Mesenchymal stem cell (in vitro differentiated cells and primary cell): ENCODE measurements around the gene UBALD2.
A peak's percentile ranks its signal among the peaks of the same experiment; 100 is the strongest.

ENCODE experiments used
- DNase-seq: peaks from one replicate; pipeline ENCODE4 v3.0.0-alpha.2; 2013
- H2AFZ ChIP-seq: one replicate; pipeline ENCODE4 v1.6.1; 2013; ENCODE audit warnings: low read depth, mild to moderate bottlenecking, control low read depth, inconsistent platforms, low read length, moderate library complexity
- H2AK5ac ChIP-seq: 2 replicates; pipeline ENCODE4 v1.6.1; 2013; ENCODE audit warnings: low read length, moderate library complexity, mild to moderate bottlenecking, inconsistent platforms; ENCODE audit not compliant: severe bottlenecking
- H2BK120ac ChIP-seq: one replicate; pipeline ENCODE4 v1.6.1; 2013; ENCODE audit warnings: low read depth, mild to moderate bottlenecking, inconsistent platforms, low read length, moderate library complexity
- H2BK12ac ChIP-seq, 2 experiments: one replicate each; pipeline ENCODE4 v1.6.1; 2013; ENCODE audit warnings: inconsistent platforms in 2 of 2, low read length in 2 of 2, mild to moderate bottlenecking in 2 of 2, moderate library complexity in 2 of 2, control low read depth in 1 of 2
- H2BK15ac ChIP-seq: one replicate; pipeline ENCODE4 v1.6.1; 2013; ENCODE audit warnings: mild to moderate bottlenecking, low read depth, inconsistent platforms; ENCODE audit not compliant: poor library complexity, severe bottlenecking
- H2BK5ac ChIP-seq: 2 replicates; pipeline ENCODE4 v1.6.1; 2013; ENCODE audit warnings: low read depth, mild to moderate bottlenecking, low read length, control low read depth, inconsistent platforms; ENCODE audit not compliant: poor library complexity, severe bottlenecking
- H3K14ac ChIP-seq, 2 experiments: one replicate each; pipeline ENCODE4 v1.6.1; 2013; ENCODE audit warnings: inconsistent platforms in 2 of 2, low read length in 2 of 2, control low read depth in 1 of 2, mild to moderate bottlenecking in 1 of 2, moderate library complexity in 1 of 2
- H3K18ac ChIP-seq, 2 experiments: one replicate each; pipeline ENCODE4 v1.6.1; 2013; ENCODE audit warnings: inconsistent platforms in 2 of 2, low read length in 2 of 2, control low read depth in 1 of 2, low read depth in 1 of 2, mild to moderate bottlenecking in 1 of 2
- H3K23ac ChIP-seq, 2 experiments: one replicate each; pipeline ENCODE4 v1.6.1; 2013; ENCODE audit warnings: inconsistent platforms in 2 of 2, low read length in 2 of 2, mild to moderate bottlenecking in 2 of 2, moderate library complexity in 2 of 2, control low read depth in 1 of 2
- H3K27ac ChIP-seq: 2 replicates; pipeline ENCODE4 v1.5.1; 2013; ENCODE audit warnings: mild to moderate bottlenecking, moderate library complexity, low read length, control low read depth, inconsistent platforms; ENCODE audit not compliant: poor library complexity, severe bottlenecking
- H3K27me3 ChIP-seq, 2 experiments: 2 replicates each; pipeline versions ENCODE4 v1.6.1 to v1.7.0; 2013; ENCODE audit warnings: low read length in 2 of 2, mild to moderate bottlenecking in 2 of 2, moderate library complexity in 2 of 2, control low read depth in 1 of 2, inconsistent platforms in 1 of 2; ENCODE audit not compliant: control insufficient read depth in 1 of 2, insufficient read depth in 1 of 2
- H3K36me3 ChIP-seq, 2 experiments: 2 replicates each; pipeline versions ENCODE4 v1.6.1 to v1.7.0; 2013; ENCODE audit warnings: low read length in 2 of 2, control low read depth in 1 of 2, inconsistent platforms in 1 of 2, low read depth in 1 of 2, mild to moderate bottlenecking in 1 of 2; ENCODE audit not compliant: insufficient read depth in 2 of 2, control insufficient read depth in 1 of 2
- H3K4ac ChIP-seq, 2 experiments: one replicate each; pipeline ENCODE4 v1.6.1; 2013; ENCODE audit warnings: inconsistent platforms in 2 of 2, low read length in 2 of 2, mild to moderate bottlenecking in 2 of 2, moderate library complexity in 2 of 2, control low read depth in 1 of 2, low read depth in 1 of 2
- H3K4me1 ChIP-seq: 2 replicates; pipeline ENCODE4 v1.6.1; 2013; ENCODE audit warnings: low read depth, low read length, control low read depth; ENCODE audit not compliant: control insufficient read depth, insufficient read depth
- H3K4me2 ChIP-seq: 2 replicates; pipeline ENCODE4 v1.6.1; 2013; ENCODE audit warnings: low read length, mild to moderate bottlenecking, inconsistent platforms; ENCODE audit not compliant: poor library complexity, severe bottlenecking
- H3K4me3 ChIP-seq, 2 experiments: 2 replicates each; pipeline versions ENCODE4 v1.5.1 to v1.7.0; 2013; ENCODE audit warnings: low read length in 2 of 2, mild to moderate bottlenecking in 2 of 2, control low read depth in 1 of 2, low read depth in 1 of 2; ENCODE audit not compliant: insufficient read depth in 1 of 2
- H3K79me1 ChIP-seq: replicated peaks from 2 replicates; pipeline ENCODE4 v1.6.1; 2013; ENCODE audit warnings: mild to moderate bottlenecking, control low read depth, low read length, inconsistent platforms; ENCODE audit not compliant: poor library complexity, severe bottlenecking
- H3K9ac ChIP-seq: 2 replicates; pipeline ENCODE4 v1.7.0; 2013; ENCODE audit warnings: mild to moderate bottlenecking, low read length, moderate library complexity
- H3K9me3 ChIP-seq: 2 replicates; pipeline ENCODE4 v1.7.0; 2013; ENCODE audit warnings: mild to moderate bottlenecking, low read length; ENCODE audit not compliant: control insufficient read depth
- H4K8ac ChIP-seq: one replicate; pipeline ENCODE4 v1.6.1; 2013; ENCODE audit warnings: inconsistent platforms, mild to moderate bottlenecking, low read length, moderate library complexity
- H4K91ac ChIP-seq: one replicate; pipeline ENCODE4 v1.6.1; 2013; ENCODE audit warnings: mild to moderate bottlenecking, low read length, inconsistent platforms
- WGBS: methylation state at CpG from one replicate; pipeline ENCODE4 v1.1.7; 2013; ENCODE audit warnings: mixed read lengths; 5-methylcytosine and 5-hydroxymethylcytosine counted together

Gene UBALD2

GRCh38 chr17:76274112-76274956 is 9.2 kb downstream of the UBALD2 start:
- H2BK5ac ChIP-seq = no peak overlapping the region
- H3K4me2 ChIP-seq = no peak overlapping the region
- H4K8ac ChIP-seq = no peak overlapping the region
- H3K27me3 ChIP-seq = no peaks in the 10 kb centered on the region
- no peaks in the 10 kb centered on the region for H3K9me3 ChIP-seq
- no peak overlapping the region for H3K18ac ChIP-seq
- no peak overlapping the region for H2BK15ac ChIP-seq
- H3K27ac ChIP-seq = no peak overlapping the region
- H3K4ac ChIP-seq = no peak overlapping the region
- peak; percentile 51 for DNase-seq
- H3K79me1 ChIP-seq = peaks cover 13% of the 10 kb centered on the region
- H3K36me3 ChIP-seq = peaks cover 11 to 41% of the 10 kb centered on the region in 2 experiments
- peak overlapping the region in 1 of 2 experiments; percentile 24 for H2BK12ac ChIP-seq
- H4K91ac ChIP-seq = no peak overlapping the region
- no peak overlapping the region for H3K14ac ChIP-seq
- no peak overlapping the region for H3K23ac ChIP-seq
- H3K9ac ChIP-seq = no peak overlapping the region
- no peak overlapping the region for H2AK5ac ChIP-seq
- H2AFZ ChIP-seq = no peak overlapping the region
- no peak overlapping the region for H3K4me3 ChIP-seq
- peaks cover 61% of the 10 kb centered on the region for H3K4me1 ChIP-seq
- 85% methylated on average over 20 of the region's 21 CpGs for WGBS
- H2BK120ac ChIP-seq = no peak overlapping the region

GRCh38 chr17:76275382-76276068 is 10.4 kb downstream of the UBALD2 start:
- Histone ChIP-seq H2BK12ac (no peak overlapping the region), H3K79me1 (peaks cover 7% of the 10 kb centered on the region), H2BK15ac (no peak overlapping the region), H3K4me1 (peaks cover 52% of the 10 kb centered on the region), H3K4me3 (no peak overlapping the region), H3K4ac (no peak overlapping the region), H3K27ac (no peak overlapping the region), H3K23ac (no peak overlapping the region), H3K4me2 (no peak overlapping the region), H2BK120ac (no peak overlapping the region), H2AK5ac (no peak overlapping the region), H4K91ac (no peak overlapping the region), H3K36me3 (peaks cover 7 to 30% of the 10 kb centered on the region in 2 experiments), H2AFZ (no peak overlapping the region), H4K8ac (no peak overlapping the region), H3K9me3 (no peaks in the 10 kb centered on the region), H3K27me3 (no peaks in the 10 kb centered on the region), H2BK5ac (no peak overlapping the region), H3K14ac (peak overlapping the region in 1 of 2 experiments; percentile 58), H3K9ac (no peak overlapping the region), H3K18ac (no peak overlapping the region)
- WGBS = 96% methylated on average over 20 of the region's 22 CpGs
- peak; percentile 41 for DNase-seq

- peak; percentile 43 for DNase-seq
- peaks cover 7% of the 10 kb centered on the region for H3K79me1 ChIP-seq
- H3K9ac ChIP-seq = no peak overlapping the region
- H2BK12ac ChIP-seq = no peak overlapping the region
- H3K27me3 ChIP-seq = no peaks in the 10 kb centered on the region
- H2BK5ac ChIP-seq = no peak overlapping the region
- H3K4ac ChIP-seq = no peak overlapping the region
- no peak overlapping the region for H3K14ac ChIP-seq
- H3K27ac ChIP-seq = no peak overlapping the region
- no peak overlapping the region for H2BK15ac ChIP-seq
- H2AFZ ChIP-seq = no peak overlapping the region
- no peak overlapping the region for H3K4me2 ChIP-seq
- H3K36me3 ChIP-seq = peaks cover 2 to 28% of the 10 kb centered on the region in 2 experiments
- H3K18ac ChIP-seq = no peak overlapping the region
- H3K23ac ChIP-seq = no peak overlapping the region
- no peak overlapping the region for H4K91ac ChIP-seq
- no peak overlapping the region for H2AK5ac ChIP-seq
- H3K9me3 ChIP-seq = no peaks in the 10 kb centered on the region
- H3K4me3 ChIP-seq = no peak overlapping the region
- no peak overlapping the region for H4K8ac ChIP-seq
- WGBS = 94% methylated on average over 10 of the region's 11 CpGs
- peaks cover 47% of the 10 kb centered on the region for H3K4me1 ChIP-seq
- no peak overlapping the region for H2BK120ac ChIP-seq
These were observed 10.9 kb downstream of the UBALD2 start for GRCh38 chr17:76276069-76276431.
